Body of pancreas (tissue), 4 donors: ENCODE data around the gene KRTAP5-7.
"Not testable (repeated sequence)": the region's sequence is repeated elsewhere in the genome, so short reads cannot be mapped to it uniquely, and the experiment has no call there.

Experiments
- CTCF ChIP-seq, 7 experiments: fragments of 450-650 bp in 4 of 7; fragments of 200-600 bp in 3 of 7; sonication (generic) in 3 of 7; IDR thresholded peaks; one replicate each; pipeline ENCODE4 v1.5.1; 2016 to 2019; ENCODE audit warnings: antibody characterized with exemption in 7 of 7
- POLR2A ChIP-seq, 3 donors: fragments of 450-650 bp; IDR thresholded peaks; one replicate each; pipeline ENCODE4 v1.6.1; 2016; ENCODE audit warnings: antibody characterized with exemption in 3 of 3, mild to moderate bottlenecking in 2 of 3

- TF ChIP-seq POLR2A, CTCF (IDR thresholded peaks at IDR 0.05): not testable (repeated sequence)
These were observed 49.8 kb downstream of the KRTAP5-7 start for GRCh38 chr11:71576688-71577465.
